IPS DF 6.9 (cell line): ENCODE data around the gene SP2.

Experiments
- DNase-seq: peaks from one replicate; pipeline ENCODE4 v3.0.0-alpha.2; 2013; ENCODE audit warnings: low read depth, low spot score
- H3K27ac ChIP-seq: one replicate; pipeline ENCODE4 v1.5.1; 2013; ENCODE audit warnings: low read length, control low read depth
- H3K27me3 ChIP-seq: 2 replicates; pipeline ENCODE4 v1.6.1; 2013; ENCODE audit warnings: mild to moderate bottlenecking, low read length; ENCODE audit not compliant: control insufficient read depth, insufficient read depth
- H3K36me3 ChIP-seq: 2 replicates; pipeline ENCODE4 v1.6.1; 2013; ENCODE audit warnings: low read length; ENCODE audit not compliant: control insufficient read depth, insufficient read depth
- H3K4me1 ChIP-seq: 2 replicates; pipeline ENCODE4 v1.6.1; 2013; ENCODE audit warnings: low read length; ENCODE audit not compliant: control insufficient read depth, insufficient read depth
- H3K4me3 ChIP-seq: 2 replicates; pipeline ENCODE4 v1.5.1; 2013; ENCODE audit warnings: mild to moderate bottlenecking, low read length
- H3K9me3 ChIP-seq: 2 replicates; pipeline ENCODE4 v1.6.1; 2013; ENCODE audit warnings: low read length, inconsistent platforms; ENCODE audit not compliant: control insufficient read depth, insufficient read depth
- WGBS: extraction: QIAGEN DNeasy Blood & Tissue Kit; methylation state at CpG from one replicate; pipeline ENCODE4 v1.1.7; 2013; ENCODE audit warnings: mixed read lengths, missing lambda C conversion rate; ENCODE audit not compliant: insufficient read length, insufficient coverage; 5-methylcytosine and 5-hydroxymethylcytosine counted together

The SP2 gene

GRCh38 chr17:47879776-47880454 is 16.1 kb upstream of the SP2 start:
- H3K36me3 ChIP-seq, result no peaks in the 10 kb centered on the region
- no peak overlapping the region for H3K27ac ChIP-seq
- no peaks in the 10 kb centered on the region for H3K9me3 ChIP-seq
- peaks cover 6% of the 10 kb centered on the region; the same call in 1 of the 2 replicates for H3K4me1 ChIP-seq
- H3K4me3 ChIP-seq, result no peak overlapping the region
- no peak for DNase-seq
- WGBS, result no CpG with 5 or more reads among the region's 8 CpGs
- no peaks in the 10 kb centered on the region for H3K27me3 ChIP-seq

- no peak overlapping the region for H3K27ac ChIP-seq
- no peak overlapping the region for H3K4me3 ChIP-seq
- no peaks in the 10 kb centered on the region for H3K27me3 ChIP-seq
- DNase-seq, result no peak
- no peaks in the 10 kb centered on the region for H3K9me3 ChIP-seq
- H3K36me3 ChIP-seq, result no peaks in the 10 kb centered on the region
- peaks cover 8% of the 10 kb centered on the region; the same call in 1 of the 2 replicates for H3K4me1 ChIP-seq
- no CpG with 5 or more reads among the region's 7 CpGs for WGBS
Observed at GRCh38 chr17:47882247-47882646, 13.8 kb upstream of the SP2 start.

GRCh38 chr17:47882695-47883588 is 13.1 kb upstream of the SP2 start:
- no peaks in the 10 kb centered on the region for H3K9me3 ChIP-seq
- H3K27ac ChIP-seq, result no peak overlapping the region
- no peaks in the 10 kb centered on the region for H3K27me3 ChIP-seq
- no CpG with 5 or more reads among the region's 9 CpGs for WGBS
- no peaks in the 10 kb centered on the region for H3K36me3 ChIP-seq
- no peak overlapping the region for H3K4me3 ChIP-seq
- peaks cover 8% of the 10 kb centered on the region; the same call in 1 of the 2 replicates for H3K4me1 ChIP-seq
- no peak for DNase-seq

- Histone ChIP-seq H3K4me1 (peaks cover 5% of the 10 kb centered on the region; the same call in 1 of the 2 replicates), H3K36me3 (no peaks in the 10 kb centered on the region), H3K4me3 (no peak overlapping the region), H3K27ac (no peak overlapping the region), H3K9me3 (no peaks in the 10 kb centered on the region), H3K27me3 (no peaks in the 10 kb centered on the region)
- no peak for DNase-seq
- no CpG with 5 or more reads among the region's 9 CpGs for WGBS
Observed at GRCh38 chr17:47883589-47884426, 12.2 kb upstream of the SP2 start.

- Histone ChIP-seq H3K27me3 (no peaks in the 10 kb centered on the region), H3K4me1 (peaks cover 5% of the 10 kb centered on the region; the same call in 1 of the 2 replicates), H3K9me3 (no peaks in the 10 kb centered on the region), H3K27ac (no peak overlapping the region), H3K4me3 (no peak overlapping the region), H3K36me3 (no peaks in the 10 kb centered on the region)
- no peak for DNase-seq
- WGBS, result no CpG with 5 or more reads among the region's 5 CpGs
Observed at GRCh38 chr17:47884427-47884740, 11.7 kb upstream of the SP2 start.

GRCh38 chr17:47884905-47885730 is 10.9 kb upstream of the SP2 start:
- Histone ChIP-seq H3K4me3 (no peak overlapping the region), H3K9me3 (no peaks in the 10 kb centered on the region), H3K4me1 (peaks cover 5% of the 10 kb centered on the region; the same call in 1 of the 2 replicates), H3K27me3 (no peaks in the 10 kb centered on the region), H3K27ac (no peak overlapping the region), H3K36me3 (no peaks in the 10 kb centered on the region)
- WGBS, result no CpG with 5 or more reads among the region's 11 CpGs
- no peak for DNase-seq

- Histone ChIP-seq H3K27ac (no peak overlapping the region), H3K9me3 (no peaks in the 10 kb centered on the region), H3K27me3 (no peaks in the 10 kb centered on the region), H3K4me1 (peaks cover 5% of the 10 kb centered on the region; the same call in 1 of the 2 replicates), H3K36me3 (no peaks in the 10 kb centered on the region), H3K4me3 (no peak overlapping the region)
- DNase-seq, result no peak
- WGBS, result no CpG with 5 or more reads among the region's 6 CpGs
Observed at GRCh38 chr17:47888293-47888692, 7.7 kb upstream of the SP2 start.

GRCh38 chr17:47889734-47890529 is 6.1 kb upstream of the SP2 start:
- H3K27me3 ChIP-seq, result no peaks in the 10 kb centered on the region
- peaks cover 5% of the 10 kb centered on the region; the same call in 1 of the 2 replicates for H3K4me1 ChIP-seq
- H3K9me3 ChIP-seq, result no peaks in the 10 kb centered on the region
- no peak overlapping the region for H3K27ac ChIP-seq
- WGBS, result no CpG with 5 or more reads among the region's 11 CpGs
- no peak overlapping the region for H3K4me3 ChIP-seq
- H3K36me3 ChIP-seq, result no peaks in the 10 kb centered on the region
- DNase-seq, result peak; percentile 74

- no peaks in the 10 kb centered on the region for H3K27me3 ChIP-seq
- no peaks in the 10 kb centered on the region for H3K4me1 ChIP-seq
- no peak overlapping the region for H3K27ac ChIP-seq
- no peak for DNase-seq
- no peak overlapping the region for H3K4me3 ChIP-seq
- no peaks in the 10 kb centered on the region for H3K9me3 ChIP-seq
- WGBS, result no CpG with 5 or more reads among the region's 4 CpGs
- no peaks in the 10 kb centered on the region for H3K36me3 ChIP-seq
Observed at GRCh38 chr17:47891545-47892088, 4.4 kb upstream of the SP2 start.
